K562 (cell line): ENCODE measurements around the gene NELL1. TPM values are rescaled to one million over a fixed set of nuclear protein-coding genes. Genes with fewer than 3 reads are reported as not detected.

Experiments used
- ATAC-seq: fragments of 200-7000 bp; cut with Tn5 transposase; 3 replicates; pipeline ENCODE4 v1.9.1; 2020; ENCODE audit warnings: moderate library complexity
- BruUV-seq: library from RNA; stranded (reverse); fragments of 400-500 nt; replicated peaks from 2 replicates; lab custom pipeline; 2021; lab: Mats Ljungman, UMichigan
- CTCF ChIA-PET: fragments of 300-600 bp; formaldehyde crosslinking; extraction: SDS; loops from one replicate; lab custom pipeline; 2021; ENCODE audit warnings: low intra/inter-chr PET ratio; lab: Yijun Ruan, JAX
- POLR2A ChIA-PET: fragments of 300-600, 350-650 bp; sonication (Branson Sonifier 250); formaldehyde crosslinking; extraction: SDS; loops from one replicate; lab custom pipeline; 2021; ENCODE audit warnings: antibody characterized with exemption, inconsistent platforms; lab: Yijun Ruan, JAX
- DNase-seq, 4 experiments: peaks; one replicate each; pipeline versions ENCODE4 v3.0.0 to v3.0.0-alpha.2; 2011 to 2018; ENCODE audit warnings: low spot score in 3 of 4, mixed read lengths in 3 of 4; ENCODE audit errors: extremely low read depth in 1 of 4
- FAIRE-seq: peaks from 2 replicates; lab custom pipeline; 2011; peaks lifted over from hg19 to GRCh38; lab: Jason Lieb, UNC
- H2AFZ ChIP-seq: 2 replicates; pipeline ENCODE4 v1.6.0; 2011; ENCODE audit warnings: low read depth, low read length, control low read depth, inconsistent platforms
- H3K27ac ChIP-seq: fragments of 200-600 bp; 3 replicates; pipeline ENCODE4 v1.8.0; 2011; ENCODE audit warnings: low read depth, mild to moderate bottlenecking, control low read depth, inconsistent platforms, low read length, moderate library complexity, mixed read lengths; ENCODE audit errors: extremely low read depth
- H3K27me3 ChIP-seq, 2 experiments: fragments of 300-600 bp in 1 of 2; 2 replicates in 1 of 2; 3 replicates in 1 of 2; pipeline versions ENCODE4 v1.6.0 to v1.8.0; 2011; ENCODE audit warnings: inconsistent platforms in 2 of 2, low read length in 2 of 2, mild to moderate bottlenecking in 1 of 2, mixed read lengths in 1 of 2, moderate library complexity in 1 of 2; ENCODE audit not compliant: control insufficient read depth in 2 of 2, insufficient read depth in 2 of 2
- H3K36me3 ChIP-seq: fragments of 300-600 bp; 3 replicates; pipeline ENCODE4 v1.8.0; 2011; ENCODE audit warnings: mild to moderate bottlenecking, low read length, inconsistent platforms; ENCODE audit not compliant: control insufficient read depth, insufficient read depth
- H3K4me1 ChIP-seq, 2 experiments: fragments of 200-600 bp in 1 of 2; replicated peaks in 1 of 2; 2 replicates in 1 of 2; 3 replicates in 1 of 2; pipeline versions ENCODE4 v1.5.1 to v1.8.0; 2011; ENCODE audit warnings: inconsistent platforms in 2 of 2, low read length in 2 of 2, mild to moderate bottlenecking in 1 of 2, mixed read lengths in 1 of 2, moderate library complexity in 1 of 2; ENCODE audit not compliant: control insufficient read depth in 2 of 2, insufficient read depth in 2 of 2
- H3K4me2 ChIP-seq: 2 replicates; pipeline ENCODE4 v1.6.1; 2011; ENCODE audit warnings: low read length, control low read depth, inconsistent platforms, mixed read lengths; ENCODE audit not compliant: insufficient read depth
- H3K4me3 ChIP-seq: fragments of 200-600 bp; sonication (generic), shearing (Covaris generic); 2 replicates; pipeline ENCODE4 v1.5.1; 2016; ENCODE audit warnings: control low read depth, inconsistent platforms
- H3K79me2 ChIP-seq: fragments of 200-600 bp; 3 replicates; pipeline ENCODE4 v1.8.0; 2011; ENCODE audit warnings: low read length, inconsistent platforms; ENCODE audit not compliant: control insufficient read depth, insufficient read depth
- H3K9ac ChIP-seq, 2 experiments: 2 replicates each; pipeline versions ENCODE4 v1.6.0 to v1.6.1; 2011; ENCODE audit warnings: low read depth in 2 of 2, low read length in 2 of 2, control low read depth in 1 of 2, inconsistent platforms in 1 of 2, mild to moderate bottlenecking in 1 of 2, mixed read lengths in 1 of 2; ENCODE audit not compliant: insufficient read depth in 1 of 2
- H3K9me1 ChIP-seq: one replicate; pipeline ENCODE4 v1.6.0; 2011; ENCODE audit warnings: inconsistent platforms, mild to moderate bottlenecking, low read length, moderate library complexity; ENCODE audit not compliant: control insufficient read depth, insufficient read depth
- H3K9me3 ChIP-seq: replicated peaks from 2 replicates; pipeline ENCODE4 v1.5.1; 2011; ENCODE audit warnings: low read depth, low read length, inconsistent platforms; ENCODE audit not compliant: control insufficient read depth, insufficient read depth
- H4K20me1 ChIP-seq: replicated peaks from 2 replicates; pipeline ENCODE4 v1.6.1; 2011; ENCODE audit warnings: low read length, inconsistent platforms, mixed read lengths; ENCODE audit not compliant: control insufficient read depth, insufficient read depth
- BDP1 ChIP-seq: IDR thresholded peaks from 3 replicates; pipeline ENCODE4 v1.6.1; 2011; ENCODE audit not compliant: insufficient read length, insufficient read depth
- ELF4 ChIP-seq: fragments of 450-650 bp; formaldehyde crosslinking; IDR thresholded peaks from 2 replicates; pipeline ENCODE4 v1.4.0; 2022; ENCODE audit warnings: missing genetic modification characterization
- ESRRA ChIP-seq: fragments of 450-650 bp; IDR thresholded peaks from 2 replicates; pipeline ENCODE4 v1.6.1; 2014; ENCODE audit warnings: low read depth, mild to moderate bottlenecking, moderate library complexity, borderline replicate concordance
- HNRNPL ChIP-seq: fragments of 200-400 bp; formaldehyde crosslinking; IDR thresholded peaks from 2 replicates; pipeline ENCODE4 v1.6.1; 2017; ENCODE audit warnings: low read depth, mild to moderate bottlenecking, low read length
- MECOM ChIP-seq: fragments of 250-450 bp; sonication (Bioruptor Pico); IDR thresholded peaks from 2 replicates; pipeline ENCODE4 v1.8.0; 2022; ENCODE audit warnings: inconsistent platforms
- NBN ChIP-seq: fragments of 450-650 bp; IDR thresholded peaks from 2 replicates; pipeline ENCODE4 v1.6.1; 2016; ENCODE audit warnings: low read depth, mild to moderate bottlenecking
- NFIC ChIP-seq: fragments of 450-650 bp; IDR thresholded peaks from 2 replicates; pipeline ENCODE4 v1.6.1; 2017; ENCODE audit warnings: mild to moderate bottlenecking, inconsistent platforms
- ZBTB7A ChIP-seq: IDR thresholded peaks from 2 replicates; pipeline ENCODE4 v1.6.1; 2011; ENCODE audit warnings: low read depth, mild to moderate bottlenecking, low read length, moderate library complexity, borderline replicate concordance; ENCODE audit not compliant: control insufficient read depth
- ZNF551 ChIP-seq: fragments of 250-450 bp; sonication (Bioruptor Pico); IDR thresholded peaks from 2 replicates; pipeline ENCODE4 v1.5.0; 2021; ENCODE audit warnings: mild to moderate bottlenecking, moderate library complexity
- ZNF780A ChIP-seq: fragments of 250-450 bp; sonication (Bioruptor Pico); IDR thresholded peaks from 2 replicates; pipeline ENCODE4 v1.5.0; 2021; ENCODE audit warnings: mild to moderate bottlenecking
- in situ Hi-C: fragments of 300-500 bp; cut with MboI; formaldehyde crosslinking; loops from 4 replicates; pipeline ENCODE4 v1.15.0; 2018; ENCODE audit warnings: inconsistent platforms, mixed read lengths
- intact Hi-C: fragments of 100-400 bp; cut with micrococcal nuclease; formaldehyde crosslinking; loops from 2 replicates; pipeline ENCODE4 v1.14.2; 2022
- polyA plus RNA-seq, 8 experiments: library from polyadenylated mRNA; depleted of rRNA in 4 of 8; stranded (reverse) in 5 of 8; unstranded in 3 of 8; fragments of >200 nt; fragmentation: Nextera tagmentation in 2 of 8; fragmentation: Illumina TruSeq in 1 of 8; extraction: Ambion mirVana in 2 of 8; extraction: Trizol in 1 of 8; gene quantifications; 2 replicates each; pipeline versions ENCODE4 v1.2.1 to v1.2.3, GENCODE V29; 2011 to 2014; ENCODE audit warnings: inconsistent platforms in 1 of 8, missing spikeins in 1 of 8
- total RNA-seq, 7 experiments: library from RNA; depleted of rRNA in 6 of 7; stranded (reverse); fragments of >200 nt in 6 of 7; fragmentation: Illumina TruSeq in 2 of 7; extraction: Trizol in 2 of 7; gene quantifications; 2 replicates each; pipeline versions ENCODE4 v1.2.1 to v1.2.3, GENCODE V29; 2011 to 2021; ENCODE audit warnings: low replicate concordance in 1 of 7
- TF ChIP-seq, protein P1 (sequence below): sonication (generic); formaldehyde crosslinking; IDR thresholded peaks from 2 replicates; pipeline ENCODE4 v1.8.1; 2023; ENCODE audit warnings: missing genetic modification reagents, mild to moderate bottlenecking, borderline replicate concordance
- TF ChIP-seq, protein P2 (sequence below): sonication (generic); formaldehyde crosslinking; IDR thresholded peaks from 2 replicates; pipeline ENCODE4 v1.8.0; 2022; ENCODE audit warnings: mild to moderate bottlenecking, missing genetic modification reagents
- TF ChIP-seq, protein P3 (sequence below): fragments of 250-450 bp; sonication (Bioruptor Pico); IDR thresholded peaks from 2 replicates; pipeline ENCODE4 v1.5.1; 2021; ENCODE audit warnings: mild to moderate bottlenecking
- TF ChIP-seq, protein P4 (sequence below): fragments of 450-650 bp; IDR thresholded peaks from 2 replicates; pipeline ENCODE4 v1.6.1; 2016; ENCODE audit warnings: low read depth, mild to moderate bottlenecking, moderate library complexity

The NELL1 gene
- total and polyA plus RNA-seq, 9 of the 15 experiments (the other 6 are each of a cell fraction or from before 2014, with no cell fraction given), result not detected

DNA sequence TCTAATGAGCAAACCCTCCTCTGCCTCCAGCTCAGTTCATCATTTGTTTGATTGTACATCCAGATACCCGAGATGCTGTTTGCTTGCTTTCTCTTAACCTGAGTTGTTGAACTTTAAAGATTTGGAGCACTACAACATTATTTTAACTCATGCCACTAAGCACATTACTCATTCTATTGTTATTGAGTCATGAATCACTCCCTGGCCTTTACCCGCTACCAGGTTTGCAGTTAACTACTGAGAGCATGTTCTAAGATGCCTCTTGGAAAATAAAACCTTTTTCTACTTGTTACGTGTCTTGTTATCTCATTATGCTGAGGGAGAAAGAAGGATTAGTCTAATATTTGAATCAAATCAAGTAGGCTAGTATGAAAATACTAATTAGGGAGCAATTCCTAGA, 802.9 kb downstream of the NELL1 start (continued):
- TF ChIP-seq NBN, result no peak
- no peak for TF ChIP-seq NFIC
- TF ChIP-seq, protein P1, sequence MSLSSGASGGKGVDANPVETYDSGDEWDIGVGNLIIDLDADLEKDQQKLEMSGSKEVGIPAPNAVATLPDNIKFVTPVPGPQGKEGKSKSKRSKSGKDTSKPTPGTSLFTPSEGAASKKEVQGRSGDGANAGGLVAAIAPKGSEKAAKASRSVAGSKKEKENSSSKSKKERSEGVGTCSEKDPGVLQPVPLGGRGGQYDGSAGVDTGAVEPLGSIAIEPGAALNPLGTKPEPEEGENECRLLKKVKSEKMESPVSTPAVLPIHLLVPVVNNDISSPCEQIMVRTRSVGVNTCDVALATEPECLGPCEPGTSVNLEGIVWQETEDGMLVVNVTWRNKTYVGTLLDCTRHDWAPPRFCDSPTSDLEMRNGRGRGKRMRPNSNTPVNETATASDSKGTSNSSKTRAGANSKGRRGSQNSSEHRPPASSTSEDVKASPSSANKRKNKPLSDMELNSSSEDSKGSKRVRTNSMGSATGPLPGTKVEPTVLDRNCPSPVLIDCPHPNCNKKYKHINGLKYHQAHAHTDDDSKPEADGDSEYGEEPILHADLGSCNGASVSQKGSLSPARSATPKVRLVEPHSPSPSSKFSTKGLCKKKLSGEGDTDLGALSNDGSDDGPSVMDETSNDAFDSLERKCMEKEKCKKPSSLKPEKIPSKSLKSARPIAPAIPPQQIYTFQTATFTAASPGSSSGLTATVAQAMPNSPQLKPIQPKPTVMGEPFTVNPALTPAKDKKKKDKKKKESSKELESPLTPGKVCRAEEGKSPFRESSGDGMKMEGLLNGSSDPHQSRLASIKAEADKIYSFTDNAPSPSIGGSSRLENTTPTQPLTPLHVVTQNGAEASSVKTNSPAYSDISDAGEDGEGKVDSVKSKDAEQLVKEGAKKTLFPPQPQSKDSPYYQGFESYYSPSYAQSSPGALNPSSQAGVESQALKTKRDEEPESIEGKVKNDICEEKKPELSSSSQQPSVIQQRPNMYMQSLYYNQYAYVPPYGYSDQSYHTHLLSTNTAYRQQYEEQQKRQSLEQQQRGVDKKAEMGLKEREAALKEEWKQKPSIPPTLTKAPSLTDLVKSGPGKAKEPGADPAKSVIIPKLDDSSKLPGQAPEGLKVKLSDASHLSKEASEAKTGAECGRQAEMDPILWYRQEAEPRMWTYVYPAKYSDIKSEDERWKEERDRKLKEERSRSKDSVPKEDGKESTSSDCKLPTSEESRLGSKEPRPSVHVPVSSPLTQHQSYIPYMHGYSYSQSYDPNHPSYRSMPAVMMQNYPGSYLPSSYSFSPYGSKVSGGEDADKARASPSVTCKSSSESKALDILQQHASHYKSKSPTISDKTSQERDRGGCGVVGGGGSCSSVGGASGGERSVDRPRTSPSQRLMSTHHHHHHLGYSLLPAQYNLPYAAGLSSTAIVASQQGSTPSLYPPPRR (CRISPR knock-in tag), result no peak
- no peak for TF ChIP-seq HNRNPL

DNA sequence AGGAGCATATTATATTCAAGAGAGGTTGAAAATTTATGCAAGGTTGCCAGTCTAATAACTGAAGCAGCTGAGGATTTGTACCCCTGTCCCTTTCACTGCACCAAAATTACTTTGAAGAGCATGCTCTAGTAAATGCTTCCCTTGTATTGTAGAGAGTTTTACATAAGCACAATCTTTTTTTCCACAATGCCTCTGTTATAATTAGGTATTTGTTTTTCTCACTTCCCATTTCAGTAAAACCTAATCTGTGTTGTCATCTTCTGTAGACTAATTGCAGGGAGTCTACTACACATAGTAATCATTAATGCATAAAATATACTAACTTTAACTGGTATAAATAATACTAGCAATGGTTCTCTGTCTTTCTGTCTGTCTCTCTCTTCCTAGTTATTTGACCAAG, 805.1 kb downstream of the NELL1 start:
- Histone ChIP-seq H3K27ac (no peak overlapping the region), H3K79me2 (no peaks in the 10 kb centered on the region), H3K9me3 (no peaks in the 10 kb centered on the region; the same call in 1 of the 2 replicates), H3K36me3 (no peaks in the 10 kb centered on the region), H3K4me2 (no peak overlapping the region), H4K20me1 (no peaks in the 10 kb centered on the region), H3K9ac (no peak overlapping the region), H3K4me1 (no peaks in the 10 kb centered on the region), H3K9me1 (no peaks in the 10 kb centered on the region), H3K27me3 (no peaks in the 10 kb centered on the region), H3K4me3 (no peak overlapping the region), H2AFZ (no peak overlapping the region)
- BruUV-seq, result no TSS peak
- DNase-seq (no peak), ATAC-seq (no peak), FAIRE-seq (no peak)
- in situ Hi-C loops, result no loop called here
- intact Hi-C loops, result no loop called here
- ChIA-PET POLR2A (interaction anchor here (0.7 kb wide), 1 partner anchor 14 kb away, joined by 3 read pairs; no protein-coding TSS in a partner anchor), CTCF (no interaction called here)
- no peak for TF ChIP-seq ESRRA
- TF ChIP-seq ELF4 (CRISPR knock-in tag), result no peak
- TF ChIP-seq ZBTB7A, result no peak
- no peak for TF ChIP-seq BDP1
- TF ChIP-seq, protein P2, sequence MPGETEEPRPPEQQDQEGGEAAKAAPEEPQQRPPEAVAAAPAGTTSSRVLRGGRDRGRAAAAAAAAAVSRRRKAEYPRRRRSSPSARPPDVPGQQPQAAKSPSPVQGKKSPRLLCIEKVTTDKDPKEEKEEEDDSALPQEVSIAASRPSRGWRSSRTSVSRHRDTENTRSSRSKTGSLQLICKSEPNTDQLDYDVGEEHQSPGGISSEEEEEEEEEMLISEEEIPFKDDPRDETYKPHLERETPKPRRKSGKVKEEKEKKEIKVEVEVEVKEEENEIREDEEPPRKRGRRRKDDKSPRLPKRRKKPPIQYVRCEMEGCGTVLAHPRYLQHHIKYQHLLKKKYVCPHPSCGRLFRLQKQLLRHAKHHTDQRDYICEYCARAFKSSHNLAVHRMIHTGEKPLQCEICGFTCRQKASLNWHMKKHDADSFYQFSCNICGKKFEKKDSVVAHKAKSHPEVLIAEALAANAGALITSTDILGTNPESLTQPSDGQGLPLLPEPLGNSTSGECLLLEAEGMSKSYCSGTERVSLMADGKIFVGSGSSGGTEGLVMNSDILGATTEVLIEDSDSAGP (CRISPR knock-in tag), result no peak
- TF ChIP-seq, protein P3, sequence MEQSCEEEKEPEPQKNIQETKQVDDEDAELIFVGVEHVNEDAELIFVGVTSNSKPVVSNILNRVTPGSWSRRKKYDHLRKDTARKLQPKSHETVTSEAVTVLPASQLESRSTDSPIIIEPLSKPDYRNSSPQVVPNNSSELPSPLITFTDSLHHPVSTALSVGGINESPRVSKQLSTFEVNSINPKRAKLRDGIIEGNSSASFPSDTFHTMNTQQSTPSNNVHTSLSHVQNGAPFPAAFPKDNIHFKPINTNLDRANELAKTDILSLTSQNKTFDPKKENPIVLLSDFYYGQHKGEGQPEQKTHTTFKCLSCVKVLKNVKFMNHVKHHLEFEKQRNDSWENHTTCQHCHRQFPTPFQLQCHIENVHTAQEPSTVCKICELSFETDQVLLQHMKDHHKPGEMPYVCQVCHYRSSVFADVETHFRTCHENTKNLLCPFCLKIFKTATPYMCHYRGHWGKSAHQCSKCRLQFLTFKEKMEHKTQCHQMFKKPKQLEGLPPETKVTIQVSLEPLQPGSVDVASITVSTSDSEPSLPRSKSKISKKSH (CRISPR knock-in tag), result no peak
- TF ChIP-seq, protein P4, sequence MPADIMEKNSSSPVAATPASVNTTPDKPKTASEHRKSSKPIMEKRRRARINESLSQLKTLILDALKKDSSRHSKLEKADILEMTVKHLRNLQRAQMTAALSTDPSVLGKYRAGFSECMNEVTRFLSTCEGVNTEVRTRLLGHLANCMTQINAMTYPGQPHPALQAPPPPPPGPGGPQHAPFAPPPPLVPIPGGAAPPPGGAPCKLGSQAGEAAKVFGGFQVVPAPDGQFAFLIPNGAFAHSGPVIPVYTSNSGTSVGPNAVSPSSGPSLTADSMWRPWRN, result no peak
- TF ChIP-seq ZNF780A, result no peak
- no peak for TF ChIP-seq ZNF551 (CRISPR knock-in tag)
- TF ChIP-seq MECOM (CRISPR knock-in tag), result no peak
